CD4-positive, alpha-beta T cell treated with Interleukin-4 for 1 hour (primary cell): ENCODE data around the gene CDR2.
"Not testable (repeated sequence)": the region's sequence is repeated elsewhere in the genome, so short reads cannot be mapped to it uniquely, and the experiment has no call there.

Source experiments
- DNase-seq, 2 donors: peaks; one replicate each; pipeline ENCODE4 v3.0.0-alpha.2; 2020 to 2022

CDR2 gene

DNA sequence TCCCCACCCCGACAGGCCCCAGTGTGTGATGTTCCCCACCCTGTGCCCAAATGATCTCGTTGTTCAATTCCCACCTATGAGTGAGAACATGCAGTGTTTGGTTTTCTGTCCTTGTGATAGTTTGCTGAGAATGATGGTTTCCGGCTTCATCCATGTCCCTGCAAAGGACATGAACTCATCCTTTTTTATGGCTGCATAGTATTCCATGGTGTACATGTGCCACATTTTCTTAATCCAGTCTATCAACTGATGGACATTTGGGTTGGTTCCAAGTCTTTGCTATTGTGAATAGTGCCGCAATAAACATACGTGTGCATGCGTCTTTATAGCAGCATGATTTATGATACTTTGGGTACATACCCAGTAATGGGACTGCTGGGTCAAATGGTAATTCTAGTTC, 23.4 kb downstream of the CDR2 start:
- DNase-seq, result not testable (repeated sequence)

DNA sequence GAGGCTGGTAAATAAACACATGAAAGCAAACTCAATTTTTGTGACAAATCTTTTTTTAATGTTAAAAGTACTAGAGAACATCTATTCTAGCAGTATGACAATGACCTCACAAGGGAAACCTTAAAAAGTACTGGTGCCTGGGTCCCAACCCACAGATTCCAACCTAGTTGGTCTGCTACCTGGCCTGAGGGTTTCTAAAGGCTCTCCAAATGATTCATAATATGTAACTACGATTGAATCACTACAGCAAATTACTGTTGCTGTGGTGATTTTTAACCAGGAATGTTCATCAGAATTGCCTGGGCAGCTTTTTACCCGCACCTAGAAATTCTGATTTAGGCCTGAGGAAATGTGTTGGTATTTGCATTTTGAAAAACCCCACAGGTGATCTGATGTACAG, 26.1 kb downstream of the CDR2 start:
- no peak for DNase-seq

DNA sequence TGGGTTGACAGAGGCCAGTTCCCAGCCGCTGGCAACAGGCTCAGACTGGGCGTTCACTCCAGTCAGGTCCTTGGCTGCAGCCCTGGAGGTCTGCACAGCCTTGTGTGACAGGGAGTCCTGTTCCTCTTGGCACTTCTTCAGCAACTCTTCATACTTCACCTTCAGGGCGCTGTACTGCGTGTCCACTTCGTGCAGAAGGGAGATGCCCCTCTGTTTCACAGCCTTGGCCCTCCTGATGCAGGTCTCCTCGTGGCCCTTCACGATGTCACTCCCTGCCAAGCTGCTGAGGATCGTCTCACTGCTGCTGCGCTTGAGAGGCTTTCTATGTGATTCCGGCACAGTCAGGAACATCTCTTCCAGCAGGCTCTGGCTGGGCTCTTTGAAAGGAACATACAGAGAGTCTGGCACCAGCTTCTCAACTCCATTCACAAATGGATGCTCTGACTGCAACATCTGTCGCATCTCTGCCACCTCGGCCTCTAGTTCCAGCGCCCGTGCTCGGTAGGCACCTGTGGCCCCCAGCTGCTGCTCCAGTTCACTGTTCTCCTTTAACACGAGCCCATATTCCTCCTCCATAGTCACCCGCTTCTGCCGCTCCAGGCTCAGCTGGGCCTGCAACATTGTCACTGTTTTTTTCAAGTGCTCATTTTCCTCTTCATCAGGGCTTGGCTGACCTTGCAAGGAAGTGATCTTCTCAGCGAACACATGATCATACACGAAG, 27.2 kb downstream of the CDR2 start:
- DNase-seq, result no peak

DNA sequence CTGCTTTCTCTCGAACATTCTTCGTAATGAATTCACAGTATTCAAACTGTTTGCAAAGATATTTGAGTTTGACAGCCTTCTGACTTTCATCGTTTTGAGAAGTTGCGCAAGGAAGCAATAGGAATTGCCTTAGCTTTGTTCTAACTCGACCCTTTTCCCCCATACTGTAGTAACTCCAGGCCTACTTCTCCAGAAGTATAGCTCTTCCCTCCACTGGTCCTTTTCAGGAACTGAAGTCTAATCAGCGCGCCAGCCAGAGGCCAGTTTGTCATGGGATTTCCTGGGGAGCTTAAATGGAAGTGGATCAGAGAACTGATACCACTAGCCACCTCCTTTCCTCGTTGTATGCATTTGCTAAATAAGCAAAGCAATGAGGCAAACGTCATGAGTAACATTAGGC, 27.9 kb downstream of the CDR2 start:
- peak in 1 of 2 donors; percentile 14 for DNase-seq

DNA sequence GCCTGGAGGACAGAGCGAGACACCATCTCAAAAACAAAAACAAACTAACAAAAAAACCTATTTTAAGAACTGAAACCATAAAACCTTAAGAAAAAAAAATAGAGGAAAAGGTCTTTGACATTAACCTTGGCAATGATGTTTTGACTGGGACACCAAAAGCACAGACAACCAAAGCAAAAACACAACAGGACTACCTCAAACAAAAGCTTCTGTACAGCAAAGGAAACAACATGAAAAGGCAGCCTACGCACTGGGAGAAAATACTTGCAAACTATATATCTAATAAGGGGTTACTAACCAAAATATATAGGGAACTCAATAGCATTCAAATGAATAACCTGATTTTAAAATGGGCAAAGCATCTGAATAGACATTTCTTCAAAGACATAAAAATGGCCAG, 32.3 kb downstream of the CDR2 start:
- DNase-seq, result no peak

DNA sequence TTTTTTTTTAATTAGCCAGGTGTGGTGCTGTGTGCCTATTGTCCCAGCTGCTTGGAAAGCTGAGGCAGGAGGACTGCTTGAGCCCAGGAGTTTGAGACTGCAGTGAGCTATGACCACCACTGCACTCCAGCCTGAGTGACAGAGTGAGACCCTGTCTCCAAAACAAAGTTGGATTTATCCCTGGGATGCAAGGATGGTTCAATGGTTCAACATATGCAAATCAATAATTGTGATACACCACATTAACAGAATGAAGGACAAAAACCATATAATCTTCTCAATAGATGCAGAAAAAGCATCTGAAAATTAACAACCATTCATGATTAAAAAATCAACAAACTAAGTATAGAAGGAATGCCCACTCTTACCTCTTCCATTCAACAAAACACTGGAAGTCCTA, 33.5 kb downstream of the CDR2 start:
- DNase-seq, result no peak

DNA sequence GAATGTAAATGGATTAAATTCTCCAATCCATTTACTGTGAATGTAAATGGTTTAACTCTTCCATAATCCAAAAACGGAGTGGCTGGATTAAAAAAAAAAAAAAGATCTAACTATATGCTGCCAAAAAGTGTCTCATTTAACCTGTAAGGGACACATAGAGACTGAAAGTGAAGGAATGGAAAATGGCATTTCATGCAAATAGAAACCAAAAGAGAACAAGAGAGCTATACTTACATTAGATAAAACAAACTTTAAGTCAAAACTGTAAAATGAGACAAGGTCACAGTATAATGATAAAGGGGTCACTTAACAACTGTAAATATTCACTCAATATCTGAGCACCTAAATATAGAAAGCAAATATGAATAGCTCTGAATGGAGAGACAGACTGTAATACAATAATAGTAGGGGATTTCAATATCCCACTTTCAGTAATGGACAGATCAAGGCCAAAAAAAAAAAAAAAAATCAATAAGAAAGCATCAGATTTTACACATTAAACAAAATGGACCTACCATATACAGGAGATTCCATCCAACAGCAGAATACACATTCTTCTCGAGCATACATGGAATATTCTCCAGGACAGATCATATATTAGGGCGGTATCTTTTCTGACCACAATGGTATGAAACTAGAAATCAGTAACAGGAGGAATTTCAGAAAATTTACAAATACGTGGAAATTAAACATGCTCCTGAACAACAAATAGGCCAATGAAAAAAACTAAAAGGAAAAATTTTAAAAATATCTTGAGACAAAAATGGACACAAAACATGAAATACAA, 36.4 kb downstream of the CDR2 start:
- no peak for DNase-seq

DNA sequence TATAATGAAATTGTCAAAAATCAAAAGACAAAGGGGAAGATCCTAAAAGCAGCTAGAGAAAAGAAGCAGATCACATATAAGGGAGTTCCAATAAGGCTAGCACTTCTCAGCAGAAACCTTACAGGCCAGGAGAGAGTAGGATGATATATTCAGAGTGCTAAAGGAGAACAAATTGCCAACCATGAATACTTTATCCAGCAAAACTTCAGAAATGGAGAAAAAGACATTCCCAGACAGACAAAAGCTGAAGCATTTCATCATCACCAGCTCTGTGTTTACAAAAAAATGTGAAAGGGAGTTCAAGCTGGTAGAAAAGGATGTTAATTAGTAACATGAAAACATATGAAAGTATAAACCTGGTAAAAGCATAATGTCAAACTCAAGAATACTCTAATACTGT, 37.4 kb downstream of the CDR2 start:
- DNase-seq, result no peak

DNA sequence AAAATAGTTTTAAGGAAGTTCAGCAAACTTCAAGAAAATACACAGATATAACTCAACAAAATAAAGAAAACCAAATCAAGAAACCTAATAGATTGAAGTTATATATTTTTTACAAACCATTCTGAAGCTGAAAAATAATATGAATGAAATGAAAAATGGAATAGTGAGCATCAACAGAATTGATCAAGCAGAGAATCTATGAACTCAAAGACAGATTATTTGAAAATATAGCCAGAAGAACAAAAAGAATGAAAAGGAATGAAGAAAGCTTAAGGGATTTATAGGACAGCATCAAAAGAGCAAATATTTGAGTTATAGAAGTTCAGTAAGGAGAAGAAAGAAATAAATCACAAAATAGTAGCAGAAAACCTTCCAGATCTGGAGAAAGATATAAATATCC, 37.8 kb downstream of the CDR2 start:
- no peak for DNase-seq

DNA sequence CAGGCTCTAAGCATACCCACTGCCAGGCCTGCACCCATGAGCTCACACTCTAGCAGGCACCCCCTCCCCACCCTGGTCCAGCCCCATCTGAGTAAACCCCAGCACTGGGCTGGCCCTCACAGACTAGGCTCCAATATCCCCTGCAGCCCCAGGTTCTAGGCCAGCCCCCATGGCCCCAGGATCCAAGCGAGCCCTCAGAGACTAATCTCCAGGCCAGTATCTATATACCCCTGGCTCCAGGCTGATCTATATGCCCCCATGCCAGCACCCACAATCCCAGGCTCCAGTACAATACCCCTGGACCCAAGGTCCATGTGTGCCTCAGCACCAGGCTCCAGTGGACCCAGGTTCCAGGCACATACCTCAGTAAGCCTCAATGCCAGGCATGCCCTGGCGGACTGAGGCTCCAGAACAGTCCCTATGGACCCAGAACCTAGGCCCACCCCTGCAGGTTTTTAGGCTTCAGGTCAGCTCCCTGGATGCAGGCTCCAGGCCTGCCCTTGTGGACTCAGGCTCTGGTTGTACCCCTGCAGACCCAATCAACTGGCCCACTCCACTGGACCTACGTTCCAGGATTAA, 38.7 kb downstream of the CDR2 start:
- DNase-seq, result no peak

DNA sequence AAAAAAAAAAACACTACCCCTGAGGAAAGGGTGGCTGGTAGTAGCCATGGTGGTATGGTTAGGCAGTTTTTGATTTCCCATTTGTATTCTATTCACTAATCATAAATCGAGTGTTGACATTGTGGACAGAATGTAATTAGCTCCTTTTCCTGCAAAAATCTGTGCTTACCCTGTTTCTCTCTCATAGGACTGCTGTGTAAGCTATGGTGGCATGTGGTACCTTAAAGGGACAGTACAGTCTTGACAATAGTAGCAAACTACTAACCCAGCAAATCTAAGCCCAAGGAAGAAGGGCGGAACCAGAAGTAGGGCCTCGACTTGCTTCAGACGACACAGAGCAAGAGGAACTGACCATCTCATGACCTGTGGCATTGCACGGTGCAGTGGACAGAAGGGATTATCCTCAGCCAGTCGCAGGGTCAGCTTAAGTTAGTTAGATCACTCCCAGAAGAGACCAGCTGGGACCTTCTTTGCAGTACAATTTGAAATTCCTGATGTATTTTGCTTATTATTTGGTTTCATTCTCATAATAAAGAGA, 40.9 kb downstream of the CDR2 start:
- DNase-seq, result no peak

DNA sequence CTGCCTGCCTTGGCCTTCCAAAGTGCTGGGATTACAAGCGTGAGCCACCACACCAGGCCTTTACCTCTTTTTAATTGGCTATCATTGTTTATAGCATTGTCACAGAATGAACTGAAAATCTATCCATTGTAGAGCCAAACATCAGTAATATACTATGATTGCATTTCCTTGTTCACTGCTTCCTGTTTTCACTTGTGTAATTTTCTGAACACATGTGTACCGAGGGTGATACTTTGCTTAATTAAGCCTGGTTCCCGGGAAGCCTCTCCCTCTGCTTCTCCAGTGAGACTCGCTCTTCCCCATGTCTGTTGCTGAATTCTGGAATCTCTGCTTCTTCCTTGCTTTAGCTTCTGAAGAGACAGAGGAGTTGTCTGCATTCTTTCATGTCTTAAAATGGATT, 44.1 kb downstream of the CDR2 start:
- DNase-seq, result no peak

DNA sequence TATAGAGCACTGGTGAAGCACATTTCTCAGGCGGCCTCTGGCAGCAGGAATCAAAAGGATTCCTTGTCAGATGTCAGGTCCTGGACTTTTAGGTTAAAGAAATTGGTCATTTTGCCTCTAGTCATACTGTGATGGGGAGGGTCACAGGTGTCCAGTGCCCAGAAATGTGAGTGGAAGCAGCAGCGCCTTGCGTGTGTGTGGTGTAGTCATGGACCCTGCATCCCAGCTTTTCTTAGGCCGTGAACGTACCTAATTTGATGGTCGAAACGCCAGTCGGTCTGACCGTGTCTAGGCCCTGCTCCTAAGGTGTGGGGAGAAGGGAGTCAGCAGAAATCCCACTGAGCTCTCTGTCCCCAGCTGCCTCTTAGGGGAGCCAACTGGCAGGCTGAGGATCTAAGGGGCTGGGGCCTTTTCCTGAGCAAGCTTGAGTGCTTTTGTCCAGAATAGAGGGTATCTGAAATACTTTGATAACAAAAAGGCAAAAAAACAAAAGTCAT, 45.2 kb downstream of the CDR2 start:
- DNase-seq, result no peak

DNA sequence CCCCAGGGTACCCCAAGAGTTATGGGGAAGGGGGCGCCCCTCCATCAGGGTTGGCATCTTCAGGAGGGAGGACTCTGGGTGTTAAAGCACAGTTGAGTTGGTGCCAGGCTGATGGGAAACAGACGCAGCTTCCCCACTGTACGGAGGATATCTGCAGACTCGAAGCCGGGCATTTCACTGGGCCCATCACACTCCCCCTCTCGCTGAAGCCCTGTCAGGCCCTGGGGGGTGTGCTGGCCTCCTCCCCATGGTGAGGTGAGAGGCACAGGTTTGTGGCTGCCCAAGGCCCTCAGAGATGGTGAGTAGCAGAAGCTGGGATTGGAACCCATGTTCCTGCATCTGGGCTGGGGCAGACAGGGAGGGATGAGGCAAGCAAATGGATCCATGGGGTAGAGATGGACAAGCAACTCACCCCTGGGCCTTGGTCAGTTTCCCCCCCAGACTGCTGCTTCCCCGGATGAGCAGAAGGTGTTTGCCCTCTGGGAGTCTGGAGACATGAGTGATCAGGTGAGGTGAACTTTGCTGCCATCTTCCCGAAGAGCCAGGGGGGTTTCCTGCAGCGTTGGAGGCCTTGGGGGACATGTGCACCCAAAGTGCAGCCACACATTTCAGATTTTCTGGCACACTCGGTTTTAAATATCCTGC, 46.2 kb downstream of the CDR2 start:
- no peak for DNase-seq

DNA sequence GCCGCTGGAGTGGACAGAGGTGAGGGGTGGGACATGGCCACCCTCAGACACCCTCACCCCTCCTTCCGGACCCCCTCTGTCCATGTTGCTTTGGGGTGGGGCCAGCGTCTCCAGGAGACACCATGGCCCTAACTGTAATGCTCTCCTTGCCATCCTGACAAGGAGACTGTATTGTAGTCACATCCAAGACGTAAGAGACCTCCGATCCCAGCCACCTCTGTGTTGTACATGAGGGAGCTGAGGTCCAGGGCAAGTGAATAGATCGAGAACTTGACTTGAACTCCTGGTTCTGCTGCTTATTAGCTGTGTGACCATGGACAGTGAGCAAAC, 47.0 kb downstream of the CDR2 start:
- no peak for DNase-seq

DNA sequence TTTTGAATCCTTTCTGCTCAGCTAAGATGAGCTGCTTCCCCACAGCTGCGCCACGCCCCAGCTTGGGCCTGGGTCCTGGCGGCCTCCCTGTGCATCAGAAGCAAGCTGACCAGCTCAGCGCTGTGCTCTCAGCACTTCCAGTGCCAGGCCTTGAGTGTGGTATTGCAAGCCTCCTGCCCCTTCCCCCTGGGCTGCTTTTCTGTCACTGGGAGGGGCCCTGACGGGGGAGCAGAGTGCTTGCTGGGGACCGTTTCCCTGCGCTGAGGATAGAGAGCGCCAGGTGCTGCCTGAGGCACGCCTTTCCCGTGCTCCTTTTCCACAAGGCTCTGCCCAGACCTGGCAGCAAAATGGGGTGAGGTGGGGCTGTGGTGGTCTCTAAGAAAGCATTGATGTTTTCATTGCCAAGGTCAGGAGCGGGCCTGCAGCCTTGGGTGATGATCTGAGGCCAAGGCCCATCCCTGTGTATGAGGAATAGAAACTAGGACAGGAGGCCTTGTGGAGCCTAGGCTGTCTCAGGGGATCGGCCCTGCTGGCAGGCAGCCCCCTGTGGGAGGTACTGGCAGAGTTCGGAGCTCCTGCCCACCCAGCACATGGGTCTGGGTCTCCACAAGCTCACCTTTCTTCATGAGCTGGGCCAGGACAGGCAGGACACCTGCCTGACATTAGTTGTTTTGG, 47.5 kb downstream of the CDR2 start:
- no peak for DNase-seq

DNA sequence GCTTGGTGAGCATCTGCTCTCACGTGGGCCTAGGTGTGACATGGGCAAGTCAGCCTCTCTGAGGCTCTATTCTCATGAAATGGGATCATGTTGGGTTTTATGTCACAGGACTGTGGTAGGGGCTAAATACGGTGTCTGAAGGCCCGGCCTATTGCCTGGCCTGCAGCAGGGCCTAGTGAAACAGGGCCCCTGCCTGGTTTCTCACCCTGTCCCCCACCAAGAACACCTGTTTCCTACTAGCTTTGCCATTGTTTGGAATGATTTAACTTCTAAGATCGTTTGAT, 48.1 kb downstream of the CDR2 start:
- no peak for DNase-seq

DNA sequence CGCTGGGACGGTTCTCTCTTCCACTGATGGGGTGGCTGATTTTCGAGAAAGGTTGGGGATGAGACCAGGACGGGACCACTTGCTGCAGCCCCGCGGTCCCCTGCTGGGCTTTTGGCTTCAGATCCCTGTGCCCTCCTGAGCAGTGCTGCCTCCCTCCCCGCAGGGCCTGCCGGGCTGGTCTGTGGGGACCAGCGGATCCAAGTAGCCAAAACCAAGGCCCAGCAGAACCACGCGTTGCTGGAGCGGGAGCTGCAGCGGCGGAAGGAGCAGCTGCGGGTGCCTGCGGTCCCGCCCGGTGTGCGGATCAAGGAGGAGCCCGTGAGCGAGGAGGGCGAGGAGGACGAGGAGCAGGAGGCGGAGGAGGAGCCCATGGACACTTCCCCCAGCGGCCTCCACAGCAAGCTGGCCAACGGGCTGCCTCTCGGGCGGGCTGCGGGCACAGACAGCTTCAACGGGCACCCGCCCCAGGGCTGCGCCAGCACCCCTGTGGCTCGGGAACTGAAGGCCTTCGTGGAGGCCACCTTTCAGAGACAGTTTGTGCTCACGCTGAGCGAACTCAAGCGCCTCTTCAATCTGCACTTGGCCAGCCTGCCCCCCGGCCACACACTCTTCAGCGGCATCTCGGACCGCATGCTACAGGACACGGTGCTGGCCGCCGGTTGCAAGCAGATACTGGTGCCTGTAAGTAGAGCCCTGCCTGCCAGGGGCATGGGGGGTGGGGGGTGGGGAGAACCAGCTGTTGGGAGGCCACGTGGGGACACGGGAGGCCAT, 48.6 kb downstream of the CDR2 start:
- no peak for DNase-seq

DNA sequence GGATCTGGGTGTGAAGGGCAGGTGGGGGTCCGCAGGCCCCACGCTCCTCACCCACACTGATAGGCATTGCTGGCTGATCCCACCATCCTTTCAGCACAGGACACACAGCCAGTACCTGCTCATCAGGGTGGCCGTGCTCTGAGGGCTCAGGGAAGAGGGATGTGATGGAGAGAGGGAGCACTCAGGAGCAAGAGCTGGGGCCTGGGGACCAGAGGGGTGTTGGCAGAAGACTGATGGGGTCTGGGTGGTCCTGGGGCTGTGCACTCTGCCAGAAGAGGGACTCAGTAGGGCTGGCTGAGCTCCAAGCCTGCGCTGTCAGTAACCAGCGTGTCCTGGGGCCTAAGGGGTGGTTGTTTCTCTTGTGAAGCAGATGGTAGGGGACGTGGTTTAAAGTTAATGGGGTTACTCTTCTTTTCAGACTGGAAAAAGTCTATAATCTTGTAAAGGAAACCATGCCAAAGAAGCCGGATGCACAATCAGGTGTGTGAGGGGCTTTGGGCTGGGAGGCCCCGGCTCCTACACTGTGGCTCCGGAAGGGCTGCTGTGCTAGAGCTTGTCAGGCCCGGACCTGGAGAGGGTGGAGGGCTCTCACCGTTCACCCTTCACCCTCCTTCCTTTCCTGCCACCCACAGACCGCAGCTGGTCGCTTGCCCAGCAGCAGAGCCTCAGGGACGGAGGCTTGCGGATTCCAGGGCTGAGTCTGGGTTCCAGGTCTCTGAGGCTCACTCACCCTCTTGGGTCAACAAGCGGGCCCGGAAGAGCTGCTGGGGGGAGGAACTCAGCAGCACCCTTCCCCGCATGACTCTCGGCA, 49.4 kb downstream of the CDR2 start:
- DNase-seq, result no peak

DNA sequence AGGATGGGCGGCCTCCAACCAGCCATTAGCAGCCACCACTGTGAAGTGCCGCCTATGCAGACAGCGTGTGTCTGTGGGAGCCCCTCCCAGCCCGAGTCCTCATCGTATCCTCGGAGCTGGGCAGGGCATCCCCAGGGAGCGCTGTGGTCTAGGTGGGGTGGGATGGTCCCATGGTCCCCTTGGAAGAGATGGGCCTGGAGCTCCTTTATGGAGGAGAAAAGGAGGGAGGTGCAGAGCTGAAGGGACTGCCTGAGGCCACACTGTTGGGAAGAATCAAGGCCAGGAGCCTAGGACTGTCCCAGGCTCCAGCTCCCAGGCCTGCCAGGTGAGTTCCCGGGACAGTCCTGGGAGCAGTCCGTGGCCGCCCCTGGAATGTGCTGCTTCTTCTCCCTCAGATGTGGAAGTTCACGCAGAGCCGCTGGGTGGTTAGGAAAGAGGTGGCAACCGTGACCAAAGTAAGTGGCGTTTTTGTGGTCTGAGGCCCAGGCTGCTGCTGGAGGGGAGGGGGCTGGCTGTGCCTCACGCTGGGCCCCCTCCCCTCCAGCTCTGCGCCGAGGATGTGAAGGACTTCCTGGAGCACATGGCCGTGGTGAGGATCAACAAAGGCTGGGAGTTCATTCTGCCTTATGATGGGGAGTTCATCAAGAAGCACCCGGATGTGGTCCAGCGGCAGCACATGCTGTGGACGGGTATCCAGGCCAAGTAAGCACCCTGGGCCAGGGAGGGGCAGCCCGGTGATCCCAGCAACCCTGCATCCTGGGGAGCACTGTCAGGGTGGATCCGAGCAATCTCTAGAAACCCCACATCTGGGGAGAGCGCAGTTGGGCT, 50.2 kb downstream of the CDR2 start:
- peak in 1 of 2 donors; percentile 8 for DNase-seq
